H1 (cell line): ENCODE data around the gene YIPF5. TPM values are rescaled to one million over a fixed set of nuclear protein-coding genes. Genes with fewer than 3 reads are reported as not detected.

Source experiments
- CEBPB ChIP-seq: IDR thresholded peaks from 2 replicates; pipeline ENCODE4 v1.6.1; 2012; ENCODE audit warnings: low read depth, low read length
- polyA plus RNA-seq, 7 experiments: library from polyadenylated mRNA; depleted of rRNA in 3 of 7; stranded (reverse) in 5 of 7; unstranded in 2 of 7; fragments of >200 nt in 5 of 7; fragments of 200-250 nt in 2 of 7; gene quantifications; 1 replicate in 5 of 7; 2 replicates in 1 of 7; 4 replicates in 1 of 7; pipeline versions ENCODE4 v1.2.1 to v1.2.3, GENCODE V29; 2011 to 2013; ENCODE audit warnings: missing spikeins in 2 of 7, mixed read lengths in 2 of 7
- total RNA-seq: library from RNA; stranded (reverse); fragmentation: NEBNext Ultra II Directional; extraction: Animal tissue kit (Norgen Biotek cat#: 25700); gene quantifications from 2 replicates; pipeline ENCODE4 v1.2.1, GENCODE V29; 2021
- TF ChIP-seq, protein P1 (sequence below): fragments of 300-600 bp; sonication (generic); IDR thresholded peaks from 2 replicates; pipeline ENCODE4 v1.7.1; 2012; ENCODE audit warnings: low read length, moderate library complexity, mild to moderate bottlenecking, inconsistent platforms; ENCODE audit not compliant: insufficient replicate concordance

YIPF5 gene
- total and polyA plus RNA-seq, 2 of the 8 experiments (the other 6 are each of a cell fraction or from before 2014, with no cell fraction given): 27.6 to 33.6 TPM

DNA sequence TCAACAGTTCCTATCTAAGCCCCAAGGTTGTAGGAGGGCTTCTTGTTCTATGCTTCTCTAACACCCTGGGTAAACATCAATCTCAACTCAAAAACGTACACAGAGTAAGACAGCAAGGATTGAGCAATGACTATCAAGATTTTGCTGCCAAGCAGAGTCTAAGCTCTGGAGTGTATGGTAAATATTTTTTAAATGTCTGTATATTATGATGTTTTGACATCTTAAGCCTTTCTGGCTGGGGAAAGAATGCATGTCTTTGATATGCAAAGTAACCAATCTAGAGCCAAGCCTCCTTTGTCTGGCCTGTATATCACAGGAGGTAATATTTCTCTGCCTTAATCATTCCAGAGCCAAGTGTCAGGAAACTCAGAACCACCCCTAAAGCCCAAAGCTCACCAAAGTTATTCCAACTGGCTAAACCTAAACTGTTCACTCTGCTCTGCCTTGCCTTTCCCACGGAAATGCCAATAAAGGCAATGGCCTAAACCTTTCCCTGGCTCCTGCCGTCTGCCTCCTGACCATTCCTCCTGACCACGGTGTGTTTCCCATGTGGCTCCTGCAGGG, 45.2 kb downstream of the YIPF5 start (continued):
- TF ChIP-seq, protein P1, sequence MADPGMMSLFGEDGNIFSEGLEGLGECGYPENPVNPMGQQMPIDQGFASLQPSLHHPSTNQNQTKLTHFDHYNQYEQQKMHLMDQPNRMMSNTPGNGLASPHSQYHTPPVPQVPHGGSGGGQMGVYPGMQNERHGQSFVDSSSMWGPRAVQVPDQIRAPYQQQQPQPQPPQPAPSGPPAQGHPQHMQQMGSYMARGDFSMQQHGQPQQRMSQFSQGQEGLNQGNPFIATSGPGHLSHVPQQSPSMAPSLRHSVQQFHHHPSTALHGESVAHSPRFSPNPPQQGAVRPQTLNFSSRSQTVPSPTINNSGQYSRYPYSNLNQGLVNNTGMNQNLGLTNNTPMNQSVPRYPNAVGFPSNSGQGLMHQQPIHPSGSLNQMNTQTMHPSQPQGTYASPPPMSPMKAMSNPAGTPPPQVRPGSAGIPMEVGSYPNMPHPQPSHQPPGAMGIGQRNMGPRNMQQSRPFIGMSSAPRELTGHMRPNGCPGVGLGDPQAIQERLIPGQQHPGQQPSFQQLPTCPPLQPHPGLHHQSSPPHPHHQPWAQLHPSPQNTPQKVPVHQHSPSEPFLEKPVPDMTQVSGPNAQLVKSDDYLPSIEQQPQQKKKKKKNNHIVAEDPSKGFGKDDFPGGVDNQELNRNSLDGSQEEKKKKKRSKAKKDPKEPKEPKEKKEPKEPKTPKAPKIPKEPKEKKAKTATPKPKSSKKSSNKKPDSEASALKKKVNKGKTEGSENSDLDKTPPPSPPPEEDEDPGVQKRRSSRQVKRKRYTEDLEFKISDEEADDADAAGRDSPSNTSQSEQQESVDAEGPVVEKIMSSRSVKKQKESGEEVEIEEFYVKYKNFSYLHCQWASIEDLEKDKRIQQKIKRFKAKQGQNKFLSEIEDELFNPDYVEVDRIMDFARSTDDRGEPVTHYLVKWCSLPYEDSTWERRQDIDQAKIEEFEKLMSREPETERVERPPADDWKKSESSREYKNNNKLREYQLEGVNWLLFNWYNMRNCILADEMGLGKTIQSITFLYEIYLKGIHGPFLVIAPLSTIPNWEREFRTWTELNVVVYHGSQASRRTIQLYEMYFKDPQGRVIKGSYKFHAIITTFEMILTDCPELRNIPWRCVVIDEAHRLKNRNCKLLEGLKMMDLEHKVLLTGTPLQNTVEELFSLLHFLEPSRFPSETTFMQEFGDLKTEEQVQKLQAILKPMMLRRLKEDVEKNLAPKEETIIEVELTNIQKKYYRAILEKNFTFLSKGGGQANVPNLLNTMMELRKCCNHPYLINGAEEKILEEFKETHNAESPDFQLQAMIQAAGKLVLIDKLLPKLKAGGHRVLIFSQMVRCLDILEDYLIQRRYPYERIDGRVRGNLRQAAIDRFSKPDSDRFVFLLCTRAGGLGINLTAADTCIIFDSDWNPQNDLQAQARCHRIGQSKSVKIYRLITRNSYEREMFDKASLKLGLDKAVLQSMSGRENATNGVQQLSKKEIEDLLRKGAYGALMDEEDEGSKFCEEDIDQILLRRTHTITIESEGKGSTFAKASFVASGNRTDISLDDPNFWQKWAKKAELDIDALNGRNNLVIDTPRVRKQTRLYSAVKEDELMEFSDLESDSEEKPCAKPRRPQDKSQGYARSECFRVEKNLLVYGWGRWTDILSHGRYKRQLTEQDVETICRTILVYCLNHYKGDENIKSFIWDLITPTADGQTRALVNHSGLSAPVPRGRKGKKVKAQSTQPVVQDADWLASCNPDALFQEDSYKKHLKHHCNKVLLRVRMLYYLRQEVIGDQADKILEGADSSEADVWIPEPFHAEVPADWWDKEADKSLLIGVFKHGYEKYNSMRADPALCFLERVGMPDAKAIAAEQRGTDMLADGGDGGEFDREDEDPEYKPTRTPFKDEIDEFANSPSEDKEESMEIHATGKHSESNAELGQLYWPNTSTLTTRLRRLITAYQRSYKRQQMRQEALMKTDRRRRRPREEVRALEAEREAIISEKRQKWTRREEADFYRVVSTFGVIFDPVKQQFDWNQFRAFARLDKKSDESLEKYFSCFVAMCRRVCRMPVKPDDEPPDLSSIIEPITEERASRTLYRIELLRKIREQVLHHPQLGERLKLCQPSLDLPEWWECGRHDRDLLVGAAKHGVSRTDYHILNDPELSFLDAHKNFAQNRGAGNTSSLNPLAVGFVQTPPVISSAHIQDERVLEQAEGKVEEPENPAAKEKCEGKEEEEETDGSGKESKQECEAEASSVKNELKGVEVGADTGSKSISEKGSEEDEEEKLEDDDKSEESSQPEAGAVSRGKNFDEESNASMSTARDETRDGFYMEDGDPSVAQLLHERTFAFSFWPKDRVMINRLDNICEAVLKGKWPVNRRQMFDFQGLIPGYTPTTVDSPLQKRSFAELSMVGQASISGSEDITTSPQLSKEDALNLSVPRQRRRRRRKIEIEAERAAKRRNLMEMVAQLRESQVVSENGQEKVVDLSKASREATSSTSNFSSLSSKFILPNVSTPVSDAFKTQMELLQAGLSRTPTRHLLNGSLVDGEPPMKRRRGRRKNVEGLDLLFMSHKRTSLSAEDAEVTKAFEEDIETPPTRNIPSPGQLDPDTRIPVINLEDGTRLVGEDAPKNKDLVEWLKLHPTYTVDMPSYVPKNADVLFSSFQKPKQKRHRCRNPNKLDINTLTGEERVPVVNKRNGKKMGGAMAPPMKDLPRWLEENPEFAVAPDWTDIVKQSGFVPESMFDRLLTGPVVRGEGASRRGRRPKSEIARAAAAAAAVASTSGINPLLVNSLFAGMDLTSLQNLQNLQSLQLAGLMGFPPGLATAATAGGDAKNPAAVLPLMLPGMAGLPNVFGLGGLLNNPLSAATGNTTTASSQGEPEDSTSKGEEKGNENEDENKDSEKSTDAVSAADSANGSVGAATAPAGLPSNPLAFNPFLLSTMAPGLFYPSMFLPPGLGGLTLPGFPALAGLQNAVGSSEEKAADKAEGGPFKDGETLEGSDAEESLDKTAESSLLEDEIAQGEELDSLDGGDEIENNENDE: no peak
- 0 out of 2 replicates have a peak, but pooled peaks have one; percentile 5 for TF ChIP-seq CEBPB
